Astrocyte (in vitro differentiated cells and primary cell): ENCODE results near the gene ZFPM1. TPM values are rescaled to one million over a fixed set of nuclear protein-coding genes. Genes with fewer than 3 reads are reported as not detected.

ENCODE experiments used
- DNase-seq: peaks from one replicate; pipeline ENCODE4 v3.0.0-alpha.2; 2010; ENCODE audit warnings: low read depth
- FAIRE-seq: peaks from 2 replicates; lab custom pipeline; 2011; peaks lifted over from hg19 to GRCh38; lab: Jason Lieb, UNC
- H2AFZ ChIP-seq: 2 replicates; pipeline ENCODE4 v1.6.0; 2012; ENCODE audit warnings: low read depth, low read length, inconsistent platforms
- H3K27ac ChIP-seq: 2 replicates; pipeline ENCODE4 v1.5.1; 2011; ENCODE audit warnings: low read depth, low read length, inconsistent platforms
- H3K27me3 ChIP-seq: 2 replicates; pipeline ENCODE4 v1.6.0; 2011; ENCODE audit warnings: low read length, inconsistent platforms; ENCODE audit not compliant: insufficient read depth
- H3K36me3 ChIP-seq: 2 replicates; pipeline ENCODE4 v1.5.1; 2011; ENCODE audit warnings: low read length, inconsistent platforms; ENCODE audit not compliant: insufficient read depth
- H3K4me1 ChIP-seq: 2 replicates; pipeline ENCODE4 v1.5.1; 2011; ENCODE audit warnings: low read length, inconsistent platforms; ENCODE audit not compliant: insufficient read depth
- H3K4me2 ChIP-seq: 2 replicates; pipeline ENCODE4 v1.6.0; 2012; ENCODE audit warnings: low read length, inconsistent platforms
- H3K4me3 ChIP-seq: 2 replicates; pipeline ENCODE4 v1.5.1; 2011; ENCODE audit warnings: low read depth, mild to moderate bottlenecking, low read length, inconsistent platforms; ENCODE audit not compliant: insufficient read depth
- H3K79me2 ChIP-seq: 2 replicates; pipeline ENCODE4 v1.6.0; 2012; ENCODE audit warnings: mild to moderate bottlenecking, low read length, inconsistent platforms; ENCODE audit not compliant: insufficient read depth
- H3K9ac ChIP-seq: 2 replicates; pipeline ENCODE4 v1.6.0; 2012; ENCODE audit warnings: mild to moderate bottlenecking, low read length, inconsistent platforms
- H3K9me3 ChIP-seq: 2 replicates; pipeline ENCODE4 v1.5.1; 2012; ENCODE audit warnings: low read depth, mild to moderate bottlenecking, low read length, inconsistent platforms; ENCODE audit not compliant: insufficient read depth
- H4K20me1 ChIP-seq: 2 replicates; pipeline ENCODE4 v1.6.0; 2012; ENCODE audit warnings: low read length, inconsistent platforms; ENCODE audit not compliant: insufficient read depth
- H3K27ac Mint-ChIP-seq: one replicate; pipeline ENCODE4 v1.8.0; 2021; ENCODE audit warnings: mild to moderate bottlenecking, mixed read lengths; ENCODE audit not compliant: unreplicated experiment
- H3K27me3 Mint-ChIP-seq: one replicate; pipeline ENCODE4 v1.8.0; 2021; ENCODE audit warnings: low read depth, mixed read lengths; ENCODE audit not compliant: unreplicated experiment
- H3K36me3 Mint-ChIP-seq: one replicate; pipeline ENCODE4 v1.8.0; 2021; ENCODE audit warnings: low read depth, mixed read lengths; ENCODE audit not compliant: unreplicated experiment
- H3K4me1 Mint-ChIP-seq: one replicate; pipeline ENCODE4 v1.8.0; 2021; ENCODE audit warnings: low read depth, mixed read lengths; ENCODE audit not compliant: unreplicated experiment
- H3K4me3 Mint-ChIP-seq: one replicate; pipeline ENCODE4 v1.8.0; 2021; ENCODE audit warnings: mild to moderate bottlenecking, moderate library complexity, mixed read lengths; ENCODE audit not compliant: unreplicated experiment
- H3K9me3 Mint-ChIP-seq: one replicate; pipeline ENCODE4 v1.8.0; 2021; ENCODE audit warnings: mild to moderate bottlenecking, mixed read lengths; ENCODE audit not compliant: unreplicated experiment
- CTCF ChIP-seq: IDR thresholded peaks from 2 replicates; pipeline ENCODE4 v1.5.1; 2011; ENCODE audit warnings: low read depth, mild to moderate bottlenecking, inconsistent platforms, low read length, moderate library complexity; ENCODE audit not compliant: insufficient read depth
- EZH2 ChIP-seq: IDR thresholded peaks from 2 replicates; pipeline ENCODE4 v1.6.1; 2012; ENCODE audit warnings: mild to moderate bottlenecking, low read length, inconsistent platforms; ENCODE audit not compliant: insufficient read depth
- total RNA-seq: library from RNA; stranded (reverse); gene quantifications from 2 replicates; pipeline ENCODE4 v1.2.1, GENCODE V29; 2021

ZFPM1 gene
- total RNA-seq, 1 donor from 2014 or later, result 8.6 TPM

GRCh38 chr16:88514526-88515232, 61.6 kb downstream of the ZFPM1 start:
- Mint-ChIP-seq H3K27ac (no peak overlapping the region), H3K4me1 (no peaks in the 10 kb centered on the region), H3K36me3 (peaks cover 6% of the 10 kb centered on the region), H3K27me3 (peaks cover 3% of the 10 kb centered on the region), H3K4me3 (no peak overlapping the region), H3K9me3 (no peaks in the 10 kb centered on the region)
- no peaks in the 10 kb centered on the region for H3K4me1 ChIP-seq
- DNase-seq, result no peak
- H3K9me3 ChIP-seq, result no peaks in the 10 kb centered on the region
- no peak overlapping the region for H3K4me3 ChIP-seq
- no peaks in the 10 kb centered on the region for H3K79me2 ChIP-seq
- TF ChIP-seq CTCF (no peak), EZH2 (no peak)
- no peaks in the 10 kb centered on the region for H3K27me3 ChIP-seq
- H3K36me3 ChIP-seq, result no peaks in the 10 kb centered on the region
- no peak for FAIRE-seq
- H3K27ac ChIP-seq, result no peak overlapping the region
- H4K20me1 ChIP-seq, result peaks cover 24% of the 10 kb centered on the region
- no peak overlapping the region for H3K9ac ChIP-seq
- H2AFZ ChIP-seq, result no peak overlapping the region
- no peak overlapping the region for H3K4me2 ChIP-seq

GRCh38 chr16:88515371-88515770, 62.3 kb downstream of the ZFPM1 start:
- no peak overlapping the region for H3K9ac ChIP-seq
- H3K36me3 ChIP-seq, result no peaks in the 10 kb centered on the region
- H3K4me3 Mint-ChIP-seq, result no peak overlapping the region
- no peak overlapping the region for H2AFZ ChIP-seq
- no peaks in the 10 kb centered on the region for H3K79me2 ChIP-seq
- no peaks in the 10 kb centered on the region for H3K9me3 Mint-ChIP-seq
- TF ChIP-seq EZH2 (no peak), CTCF (no peak)
- H3K9me3 ChIP-seq, result no peaks in the 10 kb centered on the region
- peaks cover 24% of the 10 kb centered on the region for H4K20me1 ChIP-seq
- H3K4me1 ChIP-seq, result no peaks in the 10 kb centered on the region
- H3K4me2 ChIP-seq, result no peak overlapping the region
- H3K27ac ChIP-seq, result no peak overlapping the region
- no peak overlapping the region for H3K27ac Mint-ChIP-seq
- no peak for DNase-seq
- peaks cover 3% of the 10 kb centered on the region for H3K27me3 Mint-ChIP-seq
- no peak overlapping the region for H3K4me3 ChIP-seq
- no peaks in the 10 kb centered on the region for H3K27me3 ChIP-seq
- no peaks in the 10 kb centered on the region for H3K4me1 Mint-ChIP-seq
- no peak for FAIRE-seq
- H3K36me3 Mint-ChIP-seq, result peaks cover 6% of the 10 kb centered on the region

GRCh38 chr16:88515925-88516594, 63.0 kb downstream of the ZFPM1 start:
- no peak overlapping the region for H3K9ac ChIP-seq
- Mint-ChIP-seq H3K36me3 (peaks cover 6% of the 10 kb centered on the region), H3K4me1 (no peaks in the 10 kb centered on the region), H3K27me3 (peaks cover 3% of the 10 kb centered on the region), H3K27ac (no peak overlapping the region), H3K9me3 (no peaks in the 10 kb centered on the region), H3K4me3 (no peak overlapping the region)
- no peak overlapping the region for H3K27ac ChIP-seq
- H3K4me3 ChIP-seq, result no peak overlapping the region
- no peak overlapping the region for H3K4me2 ChIP-seq
- FAIRE-seq (no peak), DNase-seq (no peak)
- no peaks in the 10 kb centered on the region for H3K79me2 ChIP-seq
- TF ChIP-seq EZH2 (no peak), CTCF (no peak)
- H3K9me3 ChIP-seq, result no peaks in the 10 kb centered on the region
- peaks cover 23% of the 10 kb centered on the region for H4K20me1 ChIP-seq
- no peaks in the 10 kb centered on the region for H3K27me3 ChIP-seq
- H3K4me1 ChIP-seq, result no peaks in the 10 kb centered on the region
- no peak overlapping the region for H2AFZ ChIP-seq
- H3K36me3 ChIP-seq, result no peaks in the 10 kb centered on the region
